ENCODE results near the gene FCHSD2. TPM values are rescaled to one million over a fixed set of nuclear protein-coding genes. Genes with fewer than 3 reads are reported as not detected.
A peak's percentile ranks its signal among the peaks of the same experiment; 100 is the strongest.
"Not testable (repeated sequence)": the region's sequence is repeated elsewhere in the genome, so short reads cannot be mapped to it uniquely, and the experiment has no call there.

The FCHSD2 gene
- total RNA-seq, 1 experiment from 2014 or later: 11.0 TPM

DNA sequence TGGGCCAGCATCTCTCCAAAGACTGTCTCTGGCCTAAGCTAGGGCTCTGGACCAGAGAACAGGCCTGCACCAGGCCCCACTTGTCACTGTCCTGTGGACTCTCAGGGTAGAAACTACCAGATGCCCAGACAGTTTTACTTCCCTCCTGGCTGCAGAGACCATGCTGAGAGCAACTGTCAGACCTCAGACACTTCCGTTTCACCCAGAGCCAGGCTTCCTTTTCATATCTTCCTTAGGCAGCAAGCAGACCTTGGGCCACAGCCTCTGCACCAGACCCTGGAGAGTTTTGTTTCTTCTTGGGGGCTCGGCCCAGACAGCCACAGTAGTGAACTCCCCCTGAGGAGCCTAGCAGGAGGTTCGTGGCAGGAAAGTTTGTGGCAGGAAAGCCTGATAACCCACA is 12.1 kb upstream of the FCHSD2 start:
- DNase-seq (ENCODE audit: low spot score): no peak
- in situ Hi-C loops (cut with HindIII; ENCODE audit: low sequenced_read_pairs): no loop called here

DNA sequence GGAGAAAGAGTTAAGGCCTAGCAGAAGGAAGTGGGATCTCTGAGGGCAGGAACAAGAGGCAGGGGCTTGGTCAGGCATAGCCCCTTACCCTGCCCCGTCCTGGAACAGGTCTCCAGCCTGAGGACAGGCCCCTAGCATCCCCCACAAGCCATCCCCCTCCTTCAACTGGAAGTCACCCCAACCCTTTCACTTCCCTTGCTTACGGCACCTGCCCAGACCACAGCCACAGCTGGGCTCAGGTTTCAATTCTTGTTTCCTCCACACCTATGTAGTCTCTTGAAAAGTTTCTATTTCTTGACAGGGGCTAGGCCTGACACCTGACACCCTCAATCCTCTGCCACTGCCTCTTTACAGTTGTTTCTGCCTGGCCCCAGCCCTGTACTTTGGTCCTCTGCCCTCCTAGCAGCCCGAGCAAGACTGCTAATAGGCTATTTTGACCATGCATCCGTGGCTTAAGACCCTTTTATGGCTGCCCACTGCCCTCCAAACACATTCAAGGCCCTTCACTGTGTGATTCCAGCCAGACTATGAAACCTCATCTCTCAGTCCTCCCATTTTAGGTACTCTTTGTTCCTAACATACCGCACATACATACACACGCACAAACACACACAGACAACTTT is 10.9 kb upstream of the FCHSD2 start:
- in situ Hi-C loops (cut with HindIII; ENCODE audit: low sequenced_read_pairs): no loop called here
- no peak for DNase-seq (ENCODE audit: low spot score)

GRCh38 chr11:73152086-73152853 is 10.2 kb upstream of the FCHSD2 start:
- in situ Hi-C loops (cut with HindIII; ENCODE audit: low sequenced_read_pairs): no loop called here
- DNase-seq (ENCODE audit: low spot score): no peak

- no peak for DNase-seq (ENCODE audit: low spot score)
- in situ Hi-C loops (cut with HindIII; ENCODE audit: low sequenced_read_pairs): no loop called here
These were observed 9.3 kb upstream of the FCHSD2 start for GRCh38 chr11:73151416-73151815.

DNA sequence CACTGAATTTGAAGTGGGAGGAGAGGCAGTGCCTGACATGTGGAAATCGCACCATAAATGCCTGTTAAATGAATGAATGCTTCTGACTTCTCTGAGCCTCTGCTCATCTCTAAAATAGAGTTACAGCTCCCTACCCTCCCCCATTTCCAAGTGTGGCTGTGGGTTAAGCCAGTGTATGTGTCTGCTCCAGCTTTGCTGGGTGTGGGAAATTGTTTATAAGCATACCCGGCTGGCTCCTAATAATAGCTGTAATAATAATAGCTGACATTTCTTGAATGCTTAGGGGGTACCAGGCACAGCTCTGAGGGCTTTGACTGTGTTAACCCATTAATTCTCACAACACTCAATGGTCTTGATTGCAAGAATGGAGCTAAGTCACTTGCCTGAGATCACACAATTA is 7.0 kb upstream of the FCHSD2 start:
- in situ Hi-C loops (cut with HindIII; ENCODE audit: low sequenced_read_pairs): no loop called here
- DNase-seq (ENCODE audit: low spot score): no peak

DNA sequence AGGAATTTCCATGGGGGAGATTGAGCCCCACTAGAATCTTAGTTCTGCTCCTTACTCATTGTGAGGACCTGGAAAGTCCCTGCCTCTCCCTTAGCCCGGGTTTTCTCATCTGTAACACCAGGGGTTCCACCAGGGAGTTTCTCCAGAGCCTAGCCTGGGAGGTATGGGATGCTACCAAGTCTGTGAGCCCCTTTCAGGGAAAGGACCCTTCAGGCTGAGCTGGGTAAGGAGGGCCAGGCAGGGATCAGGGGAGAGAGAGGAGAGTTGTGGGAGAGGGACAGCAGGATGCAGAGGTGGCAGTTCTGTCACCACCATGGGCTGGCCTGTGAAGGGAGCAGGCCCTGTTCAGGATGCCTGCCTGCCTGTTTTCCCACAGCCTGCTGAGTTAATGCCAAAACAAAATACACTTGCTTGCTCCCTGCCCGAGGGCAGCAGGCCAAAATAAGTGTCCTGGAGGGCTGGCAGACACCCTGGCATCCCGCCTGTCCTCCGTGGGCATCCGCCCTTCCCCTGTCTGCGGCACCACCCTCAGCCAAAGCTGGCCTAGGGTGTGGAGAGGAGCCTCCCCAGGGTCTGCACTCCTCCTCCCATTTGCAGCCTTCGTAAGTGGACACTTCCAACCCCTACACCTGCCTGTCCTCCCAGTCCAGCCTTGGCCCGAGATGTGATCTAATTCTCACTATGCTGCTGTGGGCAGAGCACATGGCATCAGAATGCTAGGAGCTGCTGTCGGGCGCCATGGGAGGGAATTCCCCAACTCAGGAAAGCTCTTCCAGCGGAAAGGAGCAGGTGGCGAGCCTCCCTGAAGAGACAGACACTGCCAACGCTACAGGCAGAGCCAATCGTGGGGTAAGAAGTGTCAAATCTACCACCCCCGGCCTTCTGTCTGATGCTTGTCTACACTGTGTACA is 5.9 kb upstream of the FCHSD2 start:
- in situ Hi-C loops (cut with HindIII; ENCODE audit: low sequenced_read_pairs): no loop called here
- DNase-seq (ENCODE audit: low spot score): peak; percentile 83

DNA sequence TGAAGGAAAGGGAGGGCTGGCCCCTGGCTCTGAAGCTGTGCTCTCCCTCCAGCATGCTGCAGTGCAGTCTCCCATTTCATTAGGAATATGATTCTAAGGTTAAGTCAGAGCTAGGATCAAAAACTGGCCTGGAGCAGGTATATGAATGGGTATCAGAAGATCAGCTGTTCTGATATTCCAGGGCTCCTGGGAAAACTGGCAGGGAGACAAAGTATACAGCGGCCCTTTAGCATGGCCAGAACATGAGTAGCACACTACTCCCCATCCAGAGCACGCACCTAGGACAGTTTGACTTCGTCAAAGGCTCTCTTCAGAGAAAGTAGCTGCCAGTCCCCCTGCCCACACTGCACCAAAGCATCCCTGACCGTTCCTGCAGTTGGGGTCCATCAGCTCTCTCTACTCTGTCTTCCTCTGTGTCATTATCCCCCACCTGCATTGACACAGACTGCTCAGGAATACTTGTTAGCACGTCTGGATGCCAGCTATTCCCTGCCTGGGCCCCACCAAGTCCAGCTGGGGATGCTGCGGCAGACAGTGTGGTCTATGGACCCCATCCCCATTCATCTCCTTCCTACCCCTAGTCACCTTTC is 4.0 kb upstream of the FCHSD2 start:
- no peak for DNase-seq (ENCODE audit: low spot score)

DNA sequence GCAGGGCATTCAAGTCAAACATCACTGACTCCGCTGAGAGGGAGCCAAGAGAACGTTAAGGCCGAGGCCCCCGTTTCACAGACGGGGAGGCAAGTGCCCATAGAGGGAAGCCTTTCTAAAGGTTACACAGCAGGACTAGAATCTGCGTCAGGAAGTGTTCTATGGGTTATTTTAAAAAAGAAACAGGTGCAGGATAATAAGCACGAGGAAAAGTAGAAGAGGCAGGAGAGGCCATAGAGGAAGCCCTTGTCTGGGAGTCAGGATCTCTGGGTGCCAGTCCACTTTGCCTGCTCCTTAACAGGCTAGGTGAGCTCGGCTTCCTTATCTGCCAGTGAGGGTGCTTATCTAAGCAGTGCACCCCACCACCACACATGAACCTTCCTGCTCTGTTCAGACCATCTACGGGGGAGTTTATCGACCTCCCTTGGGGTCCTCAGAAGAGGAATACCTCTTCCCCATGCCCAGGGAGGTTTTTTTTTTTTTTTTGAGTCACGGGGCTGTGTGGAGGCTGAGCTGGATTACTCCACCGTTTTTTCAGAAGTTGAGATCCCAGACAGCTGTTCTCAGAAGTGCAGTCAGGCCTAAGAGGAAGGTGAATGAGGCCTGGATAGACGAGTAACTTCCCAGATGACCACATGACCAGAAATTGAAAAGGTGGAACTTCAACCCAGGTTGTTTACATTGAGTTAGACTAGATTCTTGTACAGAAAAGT is 1.2 kb upstream of the FCHSD2 start:
- in situ Hi-C loops (cut with HindIII; ENCODE audit: low sequenced_read_pairs): no loop called here
- no peak for DNase-seq (ENCODE audit: low spot score)

More for the DNA sequence above, 4.0 kb upstream of the FCHSD2 start:
- in situ Hi-C loops (cut with HindIII; ENCODE audit: low sequenced_read_pairs): no loop called here

DNA sequence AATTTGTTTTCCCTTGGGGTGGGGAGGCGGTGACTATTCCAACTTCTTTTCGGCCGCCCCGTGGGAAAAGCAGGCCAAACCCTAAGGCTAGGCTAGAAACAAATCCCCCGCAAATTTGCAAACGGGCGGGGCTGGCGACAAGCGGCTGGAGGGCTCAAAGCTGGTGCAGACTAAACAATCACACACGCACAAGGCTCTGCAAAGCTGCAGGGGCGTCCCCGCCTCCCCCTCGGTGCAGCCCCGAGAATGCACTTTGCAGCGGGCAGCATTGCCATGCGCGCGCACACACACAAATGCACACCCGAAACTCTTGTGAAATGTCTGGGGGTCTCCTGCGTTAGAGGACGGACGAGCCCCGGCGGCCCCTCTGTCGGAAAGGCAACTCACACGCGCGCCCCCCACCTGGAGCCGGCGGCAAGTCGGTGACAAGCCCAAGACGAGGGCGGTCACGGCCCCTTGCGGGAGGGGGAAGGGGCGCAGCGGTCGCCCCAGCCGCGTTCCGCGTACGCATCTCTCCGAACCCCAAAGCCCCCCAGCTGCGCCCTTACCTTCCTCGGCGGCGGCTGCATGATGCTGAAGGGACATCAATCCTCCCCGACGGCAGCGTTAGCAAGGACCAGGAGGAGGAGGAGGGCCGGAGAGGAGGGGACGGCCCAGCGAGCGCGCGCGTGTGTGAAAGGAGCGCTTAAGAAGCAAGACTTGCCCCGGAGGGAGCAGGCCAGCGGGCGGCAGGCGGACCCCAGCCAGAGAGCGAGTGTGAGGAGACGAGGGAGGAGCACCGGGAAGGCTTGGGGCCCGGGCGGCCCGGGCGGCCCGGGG is 600 bp downstream of the FCHSD2 start:
- peak; percentile 51 for DNase-seq (ENCODE audit: low spot score)
- in situ Hi-C loops (cut with HindIII; ENCODE audit: low sequenced_read_pairs): no loop called here

DNA sequence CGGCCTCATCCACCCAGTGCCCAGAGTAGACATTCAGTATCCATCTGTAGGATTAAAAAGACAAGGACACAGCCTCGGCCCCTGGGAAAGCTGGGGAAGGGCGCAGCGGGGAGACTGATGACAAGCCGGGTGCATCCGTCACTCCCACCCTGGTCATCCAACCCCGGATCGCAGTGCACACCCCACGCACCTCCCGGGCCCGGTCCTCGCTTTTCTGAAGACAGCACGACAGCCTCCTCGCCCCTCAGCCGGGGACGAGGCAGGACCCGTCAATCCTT is 1.1 kb downstream of the FCHSD2 start:
- in situ Hi-C loops (cut with HindIII; ENCODE audit: low sequenced_read_pairs): no loop called here
- peak; percentile 49 for DNase-seq (ENCODE audit: low spot score)

GRCh38 chr11:73140213-73141030 is 1.7 kb downstream of the FCHSD2 start:
- no peak for DNase-seq (ENCODE audit: low spot score)
- in situ Hi-C loops (cut with HindIII; ENCODE audit: low sequenced_read_pairs): no loop called here

GRCh38 chr11:73139476-73140198 is 2.5 kb downstream of the FCHSD2 start:
- DNase-seq (ENCODE audit: low spot score): peak; percentile 6
- in situ Hi-C loops (cut with HindIII; ENCODE audit: low sequenced_read_pairs): no loop called here

DNA sequence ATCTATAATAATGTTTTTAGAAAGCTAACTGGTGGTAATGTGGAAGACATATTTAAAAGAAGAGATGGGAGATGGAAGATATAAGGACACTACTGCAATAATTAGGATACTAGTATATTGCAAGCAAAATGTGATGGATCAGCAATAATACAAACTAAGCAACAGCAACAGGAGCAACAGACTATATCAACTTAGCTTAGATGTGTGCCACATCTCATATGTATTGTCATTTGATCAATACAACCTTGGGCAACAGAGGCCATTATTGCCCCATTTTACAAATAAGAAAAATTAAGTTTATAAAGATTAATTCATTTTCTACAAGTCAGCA is 4.2 kb downstream of the FCHSD2 start:
- in situ Hi-C loops (cut with HindIII; ENCODE audit: low sequenced_read_pairs): no loop called here
- DNase-seq (ENCODE audit: low spot score): no peak

- no peak for DNase-seq (ENCODE audit: low spot score)
- in situ Hi-C loops (cut with HindIII; ENCODE audit: low sequenced_read_pairs): no loop called here
These were observed 4.7 kb downstream of the FCHSD2 start for GRCh38 chr11:73137262-73137943.

- DNase-seq (ENCODE audit: low spot score); in situ Hi-C loops (cut with HindIII; ENCODE audit: low sequenced_read_pairs): not testable (repeated sequence)
These were observed 5.4 kb downstream of the FCHSD2 start for GRCh38 chr11:73136722-73137121.
